HEK293 (cell line): ENCODE measurements around the gene NCR1.

Experiments used
- MYNN ChIP-seq: fragments of 450-650 bp; formaldehyde crosslinking; IDR thresholded peaks from 2 replicates; pipeline ENCODE4 v1.5.1; 2016; ENCODE audit warnings: missing biosample characterization, missing genetic modification characterization, borderline replicate concordance
- SP7 ChIP-seq: fragments of 450-650 bp; formaldehyde crosslinking; IDR thresholded peaks from 2 replicates; pipeline ENCODE4 v1.5.1; 2016; ENCODE audit warnings: missing biosample characterization, missing genetic modification characterization
- ZFP37 ChIP-seq: fragments of 450-650 bp; formaldehyde crosslinking; IDR thresholded peaks from 2 replicates; pipeline ENCODE4 v1.5.1; 2016; ENCODE audit warnings: missing biosample characterization, missing genetic modification characterization
- ZNF112 ChIP-seq: fragments of 450-650 bp; formaldehyde crosslinking; IDR thresholded peaks from 2 replicates; pipeline ENCODE4 v1.5.0; 2017; ENCODE audit warnings: missing biosample characterization, missing genetic modification characterization
- ZNF274 ChIP-seq, 2 experiments: fragments of 200-500 bp in 1 of 2; fragments of 450-650 bp in 1 of 2; sonication (Bioruptor generic) in 1 of 2; formaldehyde crosslinking in 1 of 2; IDR thresholded peaks; 2 replicates each; pipeline versions ENCODE4 v1.5.1 to v1.6.1; 2014 to 2016; ENCODE audit warnings: borderline replicate concordance in 1 of 2, inconsistent platforms in 1 of 2, low read length in 1 of 2, missing biosample characterization in 1 of 2, missing genetic modification characterization in 1 of 2
- ZNF558 ChIP-seq: fragments of 450-650 bp; formaldehyde crosslinking; IDR thresholded peaks from 2 replicates; pipeline ENCODE4 v1.5.1; 2016; ENCODE audit warnings: missing biosample characterization, missing genetic modification characterization
- ZNF560 ChIP-seq: fragments of 450-650 bp; formaldehyde crosslinking; IDR thresholded peaks from 2 replicates; pipeline ENCODE4 v1.5.1; 2017; ENCODE audit warnings: missing biosample characterization, missing genetic modification characterization, borderline replicate concordance
- ZNF654 ChIP-seq: fragments of 450-650 bp; formaldehyde crosslinking; IDR thresholded peaks from 2 replicates; pipeline ENCODE4 v1.5.1; 2016; ENCODE audit warnings: low read depth, missing biosample characterization, missing genetic modification characterization

DNA sequence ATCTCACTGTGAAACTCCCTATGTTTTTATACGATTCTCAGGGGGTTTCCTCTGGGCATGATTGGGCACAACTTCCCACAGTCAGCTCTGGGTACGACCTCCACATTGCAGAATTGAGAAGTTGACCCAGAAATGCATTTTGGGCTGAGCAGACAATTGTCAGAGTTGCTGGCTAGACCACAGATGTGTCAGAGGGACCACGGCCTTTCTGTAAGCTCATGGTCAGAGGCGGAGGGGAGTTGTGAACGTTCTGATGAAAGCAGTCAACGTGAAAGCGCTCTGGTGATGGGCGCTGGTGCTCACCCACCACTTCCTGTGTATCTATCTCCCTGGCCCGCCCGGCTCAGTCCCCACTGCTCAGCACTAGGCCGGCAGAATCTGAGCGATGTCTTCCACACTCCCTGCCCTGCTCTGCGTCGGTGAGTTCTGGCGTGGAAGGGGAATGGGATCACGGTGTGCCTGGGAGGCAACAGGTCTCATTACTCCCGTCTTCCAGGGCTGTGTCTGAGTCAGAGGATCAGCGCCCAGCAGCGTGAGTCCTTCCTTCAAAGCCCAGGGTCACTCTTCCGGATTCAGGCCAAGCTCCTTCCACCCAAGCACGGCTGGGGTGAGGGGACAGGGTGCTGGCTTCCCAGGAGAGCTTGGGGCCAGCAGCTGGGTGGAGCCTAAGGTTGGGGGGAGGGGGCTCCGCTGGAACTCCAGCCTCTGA is at the start of gene NCR1:
- TF ChIP-seq ZFP37 (tag by site-specific recombination): no peak
- TF ChIP-seq MYNN: no peak
- no peak for TF ChIP-seq SP7 (tag by site-specific recombination)
- TF ChIP-seq ZNF560 (tag by site-specific recombination): no peak
- TF ChIP-seq ZNF274 (IDR thresholded peaks at IDR 0.05; ENCODE audit: low read length): no peak
- no peak for TF ChIP-seq ZNF274 (tag by site-specific recombination; IDR thresholded peaks at IDR 0.05; ENCODE audit: borderline replicate concordance)
- TF ChIP-seq ZNF558 (tag by site-specific recombination): no peak
- no peak for TF ChIP-seq ZNF112 (tag by site-specific recombination)
- no peak for TF ChIP-seq ZNF654 (tag by site-specific recombination)
